ENCODE measurements around the gene MAGEA11.

DNA sequence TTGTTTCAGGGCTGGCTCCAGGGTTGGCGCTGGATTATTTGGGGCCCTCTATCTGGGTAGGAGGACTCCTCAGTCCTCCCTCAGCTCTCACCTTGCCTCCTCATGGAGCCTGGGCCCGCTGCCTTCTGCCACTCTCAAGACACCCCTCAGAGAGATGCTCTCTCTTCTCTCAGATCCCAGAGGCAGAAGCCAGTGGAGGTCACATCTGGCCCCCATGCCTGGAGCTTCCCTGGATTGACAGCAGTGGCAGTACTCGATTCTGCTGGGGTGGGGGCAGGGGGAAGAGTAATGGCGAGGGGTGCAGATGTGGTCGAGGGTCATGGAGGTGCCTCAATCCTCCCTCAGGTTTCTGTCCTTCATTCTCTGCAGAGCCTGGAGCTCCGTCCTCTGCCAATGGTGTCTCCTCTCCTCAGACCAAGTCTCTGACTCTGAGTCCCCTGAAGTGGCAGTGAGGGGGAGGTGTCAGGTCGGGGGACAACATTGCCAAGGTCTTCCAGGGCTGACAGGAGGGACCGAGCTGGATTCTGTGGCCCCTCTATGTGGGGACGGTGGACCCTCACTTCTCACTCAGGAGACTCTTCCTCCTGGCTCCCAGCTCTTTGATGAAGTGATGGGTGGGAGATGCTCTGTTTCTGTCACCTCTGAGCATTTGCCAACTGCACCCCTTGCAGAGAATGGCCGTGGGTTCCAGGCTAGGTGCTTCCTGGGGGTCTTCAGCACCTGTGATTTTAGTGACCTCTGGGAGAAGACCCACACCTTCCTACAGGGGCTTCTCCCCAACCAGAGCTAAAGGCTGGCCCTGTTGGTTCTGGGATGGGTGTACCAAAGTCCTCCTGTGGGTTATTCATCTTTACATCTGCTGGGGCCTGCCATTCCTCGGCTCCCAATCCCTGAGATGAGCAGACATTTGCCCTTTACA is 51.1 kb downstream of the MAGEA11 start:
- TF ChIP-seq CTCF (IDR thresholded peaks at IDR 0.05; ENCODE audit: insufficient read depth, low read length, poor library complexity, severe bottlenecking), result no peak
- no peak for TF ChIP-seq EZH2phosphoT487 (conservative IDR thresholded peaks at IDR 0.05; ENCODE audit: low read length)

Measured in SU-DHL-6 (cell line).